ENCODE results near the gene DOCK10.

- no peak for TF ChIP-seq CTCF (IDR thresholded peaks at IDR 0.05)
- TF ChIP-seq EZH2 (IDR thresholded peaks at IDR 0.05; ENCODE audit: borderline replicate concordance, insufficient read depth, low read depth, low read length, poor library complexity, severe bottlenecking) = no peak
Observed at GRCh38 chr2:224870341-224870740, 171.9 kb downstream of the DOCK10 start.
